ENCODE data around the gene DGKZ. TPM values are rescaled to one million over a fixed set of nuclear protein-coding genes. Genes with fewer than 3 reads are reported as not detected.
"Not testable (repeated sequence)": the region's sequence is repeated elsewhere in the genome, so short reads cannot be mapped to it uniquely, and the experiment has no call there.

The DGKZ gene, protein sequence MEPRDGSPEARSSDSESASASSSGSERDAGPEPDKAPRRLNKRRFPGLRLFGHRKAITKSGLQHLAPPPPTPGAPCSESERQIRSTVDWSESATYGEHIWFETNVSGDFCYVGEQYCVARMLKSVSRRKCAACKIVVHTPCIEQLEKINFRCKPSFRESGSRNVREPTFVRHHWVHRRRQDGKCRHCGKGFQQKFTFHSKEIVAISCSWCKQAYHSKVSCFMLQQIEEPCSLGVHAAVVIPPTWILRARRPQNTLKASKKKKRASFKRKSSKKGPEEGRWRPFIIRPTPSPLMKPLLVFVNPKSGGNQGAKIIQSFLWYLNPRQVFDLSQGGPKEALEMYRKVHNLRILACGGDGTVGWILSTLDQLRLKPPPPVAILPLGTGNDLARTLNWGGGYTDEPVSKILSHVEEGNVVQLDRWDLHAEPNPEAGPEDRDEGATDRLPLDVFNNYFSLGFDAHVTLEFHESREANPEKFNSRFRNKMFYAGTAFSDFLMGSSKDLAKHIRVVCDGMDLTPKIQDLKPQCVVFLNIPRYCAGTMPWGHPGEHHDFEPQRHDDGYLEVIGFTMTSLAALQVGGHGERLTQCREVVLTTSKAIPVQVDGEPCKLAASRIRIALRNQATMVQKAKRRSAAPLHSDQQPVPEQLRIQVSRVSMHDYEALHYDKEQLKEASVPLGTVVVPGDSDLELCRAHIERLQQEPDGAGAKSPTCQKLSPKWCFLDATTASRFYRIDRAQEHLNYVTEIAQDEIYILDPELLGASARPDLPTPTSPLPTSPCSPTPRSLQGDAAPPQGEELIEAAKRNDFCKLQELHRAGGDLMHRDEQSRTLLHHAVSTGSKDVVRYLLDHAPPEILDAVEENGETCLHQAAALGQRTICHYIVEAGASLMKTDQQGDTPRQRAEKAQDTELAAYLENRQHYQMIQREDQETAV
- total RNA-seq, result 79.8 and 86.2 TPM in 2 replicates

DNA sequence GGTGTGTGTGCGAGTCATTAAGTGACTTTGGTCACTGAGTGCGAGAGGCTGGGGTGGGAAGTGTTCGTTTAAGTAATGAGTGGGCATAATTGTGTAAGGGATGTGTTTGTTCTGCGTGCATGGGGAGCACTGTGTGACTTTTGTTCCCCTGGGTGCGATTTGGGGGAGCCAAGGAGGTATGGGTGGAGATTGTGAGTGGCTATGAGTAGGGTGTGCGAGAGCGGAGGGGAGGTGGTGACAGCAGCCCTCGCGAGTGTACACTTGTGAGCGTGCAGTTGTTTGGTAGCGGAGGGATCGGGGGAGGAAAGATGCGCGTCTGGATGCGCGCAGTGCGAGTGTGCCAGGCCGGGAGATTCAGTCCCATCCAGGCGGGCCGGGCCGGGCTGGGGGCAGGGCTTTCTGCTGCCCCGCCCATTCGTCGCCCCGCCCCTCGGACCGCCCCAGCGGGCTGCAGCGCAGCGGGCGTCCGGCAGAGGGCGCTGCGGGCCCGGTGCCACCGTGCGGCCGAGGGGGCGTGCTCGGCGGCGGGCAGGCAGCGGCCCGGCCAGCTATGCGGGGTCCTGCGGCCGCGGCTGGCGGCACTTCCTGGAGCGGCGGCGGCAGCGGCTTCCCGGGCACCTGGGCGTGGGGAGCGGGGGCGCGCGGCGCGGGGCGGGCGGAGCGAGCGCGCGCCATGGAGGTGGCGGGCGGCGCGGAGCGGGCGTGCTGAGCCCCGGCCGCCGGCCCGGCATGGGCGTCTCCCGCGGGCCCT is at the start of gene DGKZ:
Gene DGKZ (plus strand): TSS at position 578 of the 751 bp plus-strand sequence. CDS start 197 bp downstream, outside the sequence.
- peak; percentile 89 for DNase-seq

- no peak for DNase-seq
These were observed 48.4 kb upstream of the DGKZ start for GRCh38 chr11:46298699-46299433.

- no peak for DNase-seq
These were observed 47.8 kb upstream of the DGKZ start for GRCh38 chr11:46299451-46299961.

GRCh38 chr11:46300270-46300669 is 47.0 kb upstream of the DGKZ start:
- no peak for DNase-seq

DNA sequence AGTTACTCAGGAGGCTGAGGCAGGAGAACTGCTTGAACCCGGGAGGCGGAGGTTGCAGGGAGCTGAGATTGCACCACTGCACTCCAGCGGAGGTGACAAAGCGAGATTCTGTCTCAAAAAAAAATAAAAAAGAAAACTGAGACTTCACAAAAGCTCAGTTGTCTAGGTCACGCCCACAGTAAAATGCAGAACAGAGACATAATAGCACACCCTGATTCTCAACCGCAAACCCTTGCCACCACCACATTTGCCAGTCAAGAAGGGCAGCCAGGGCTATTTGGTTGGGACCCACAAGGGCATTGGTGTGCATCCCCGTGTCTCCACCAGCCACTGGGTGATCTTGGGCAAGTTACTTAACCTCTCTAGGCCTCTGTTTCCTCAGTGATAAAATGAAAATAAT is 44.4 kb upstream of the DGKZ start:
- no peak for DNase-seq

DNA sequence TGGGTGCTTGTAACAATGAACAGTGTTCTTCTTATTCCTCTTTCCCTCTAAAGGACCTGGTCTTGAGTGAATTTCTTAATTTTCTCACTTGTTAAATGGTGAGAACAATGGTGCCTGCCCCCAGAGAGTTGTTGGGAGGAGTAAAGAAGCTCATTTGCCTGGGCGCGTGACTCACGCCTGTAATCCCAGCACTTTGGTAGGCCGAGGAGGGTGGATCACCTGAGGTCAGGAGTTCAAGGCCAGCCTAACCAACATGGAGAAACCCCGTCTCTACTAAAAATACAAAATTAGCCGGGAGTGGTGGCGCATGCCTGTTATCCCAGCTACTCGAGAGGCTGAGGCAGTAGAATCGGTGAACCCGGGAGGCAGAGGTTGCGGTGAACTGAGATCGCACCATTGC is 43.2 kb upstream of the DGKZ start:
- not testable (repeated sequence) for DNase-seq

GRCh38 chr11:46304605-46305179 is 42.6 kb upstream of the DGKZ start:
- no peak for DNase-seq

GRCh38 chr11:46305295-46305694 is 42.0 kb upstream of the DGKZ start:
- no peak for DNase-seq

GRCh38 chr11:46306296-46306853 is 40.9 kb upstream of the DGKZ start:
- DNase-seq, result no peak

DNA sequence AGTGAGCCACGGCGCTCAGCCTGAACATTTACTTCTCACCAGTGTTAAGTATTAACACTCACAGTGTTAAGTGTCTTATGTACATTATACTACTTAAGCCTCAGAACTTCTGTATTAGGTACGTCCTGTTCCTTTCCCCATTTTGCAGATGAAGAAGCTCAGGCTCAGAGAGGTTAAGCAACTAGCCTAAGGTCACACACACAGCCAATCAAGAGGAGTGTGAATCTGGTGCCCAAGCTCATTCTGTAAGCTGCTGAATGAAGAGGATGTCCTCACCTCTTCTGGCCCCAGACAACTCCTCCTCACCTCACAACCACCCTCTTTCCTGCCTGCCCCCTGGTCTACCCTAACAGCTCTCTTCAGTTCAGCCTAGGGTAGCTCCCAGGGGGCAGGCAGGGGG is 39.9 kb upstream of the DGKZ start:
- DNase-seq, result no peak

GRCh38 chr11:46307785-46308341 is 39.4 kb upstream of the DGKZ start:
- no peak for DNase-seq

DNA sequence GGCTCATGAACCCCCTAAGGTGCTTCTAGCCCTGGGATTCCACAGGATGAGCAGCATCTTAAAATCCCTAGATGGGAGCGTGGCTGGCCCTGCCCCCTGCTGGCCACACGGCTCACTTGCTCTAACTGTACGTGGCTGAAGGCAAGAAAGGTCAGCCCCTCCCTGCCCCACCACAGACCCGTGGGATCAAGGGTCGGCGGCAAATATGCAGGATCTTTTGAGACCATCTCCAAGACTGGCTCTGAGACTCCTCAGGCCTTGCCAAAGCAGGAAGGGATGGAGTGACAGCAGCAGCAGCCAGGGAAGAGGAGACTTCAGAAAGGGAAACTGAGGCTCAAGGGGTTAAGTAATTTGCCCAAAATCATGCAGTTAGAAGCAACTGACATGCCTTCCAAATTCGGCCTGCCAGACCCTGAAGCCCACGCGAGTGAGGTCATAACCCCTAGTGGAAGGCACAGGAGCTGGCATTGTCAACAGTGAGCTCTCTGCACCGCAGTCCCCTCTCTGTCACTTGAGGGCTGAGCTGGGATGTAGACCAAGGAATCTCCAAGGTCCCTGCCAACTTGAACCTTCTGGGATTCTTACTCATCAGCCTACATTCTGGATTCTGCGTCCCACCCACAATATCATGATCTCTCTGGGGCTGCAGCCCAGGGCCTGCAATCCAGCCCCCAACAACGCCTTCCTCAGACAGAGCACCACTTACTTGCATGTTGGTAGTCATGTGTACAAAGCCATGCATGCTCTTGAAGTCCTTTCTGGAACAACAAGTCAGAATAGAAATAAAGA is 38.4 kb upstream of the DGKZ start:
- peak; percentile 84 for DNase-seq

- DNase-seq, result no peak
These were observed 37.4 kb upstream of the DGKZ start for GRCh38 chr11:46309814-46310259.

- peak; percentile 87 for DNase-seq
These were observed 32.1 kb upstream of the DGKZ start for GRCh38 chr11:46315033-46315738.

- DNase-seq, result no peak
These were observed 31.3 kb upstream of the DGKZ start for GRCh38 chr11:46315783-46316563.

- no peak for DNase-seq
These were observed 28.2 kb upstream of the DGKZ start for GRCh38 chr11:46319074-46319453.

DNA sequence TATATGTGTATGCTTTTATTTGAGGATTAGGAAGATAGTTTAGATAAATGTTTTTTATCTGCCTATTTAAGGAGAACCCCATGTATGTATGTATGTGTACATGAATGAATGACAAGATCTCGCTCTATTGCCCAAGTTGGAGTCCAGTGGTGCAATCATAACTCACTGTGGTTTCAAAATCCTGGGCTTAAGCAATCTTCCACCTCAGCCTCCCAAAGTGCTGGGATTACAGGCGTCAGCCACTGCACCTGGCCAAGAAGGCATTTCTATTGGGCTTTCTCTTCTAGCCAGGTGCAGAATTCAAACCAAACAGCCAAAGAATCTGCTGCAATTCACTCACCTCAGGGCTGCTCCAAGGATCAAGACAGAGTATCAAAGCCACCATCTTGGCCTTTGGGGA is 25.5 kb upstream of the DGKZ start:
- no peak for DNase-seq

DNA sequence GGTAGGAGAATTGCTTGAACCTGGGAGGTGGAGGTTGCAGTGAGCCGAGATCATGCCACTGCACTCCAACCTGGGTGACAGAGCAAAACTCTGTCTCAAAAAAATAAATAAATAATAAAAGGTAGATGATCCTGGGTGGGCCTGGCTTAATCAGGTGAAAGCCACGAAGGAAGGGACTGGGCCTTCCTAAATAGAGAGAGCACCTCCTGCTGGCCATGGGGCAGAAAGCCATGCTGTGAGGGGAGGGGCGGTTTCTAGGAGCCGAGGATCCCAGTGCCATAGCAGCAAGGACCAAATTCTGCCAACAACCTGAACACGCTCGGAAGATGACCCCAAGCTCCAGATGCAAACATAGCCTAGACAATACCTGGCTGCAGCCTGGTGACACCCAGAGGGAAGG is 24.5 kb upstream of the DGKZ start:
- no peak for DNase-seq
